Esophagus muscularis mucosa (tissue), 4 donors: Measurements from ENCODE around the gene SLC28A1.

ENCODE experiments used
- CTCF ChIP-seq, 3 experiments: fragments of 200-600 bp in 2 of 3; fragments of 450-650 bp in 1 of 3; sonication (generic) in 2 of 3; IDR thresholded peaks; one replicate each; pipeline ENCODE4 v1.5.1; 2017 to 2019; ENCODE audit warnings: antibody characterized with exemption in 3 of 3, mild to moderate bottlenecking in 2 of 3, moderate library complexity in 1 of 3
- EP300 ChIP-seq: sonication (generic); formaldehyde crosslinking; IDR thresholded peaks from one replicate; pipeline ENCODE4 v1.6.1; 2017; ENCODE audit warnings: antibody characterized with exemption
- POLR2A ChIP-seq: fragments of 450-650 bp; IDR thresholded peaks from one replicate; pipeline ENCODE4 v1.6.1; 2017; ENCODE audit warnings: antibody characterized with exemption, moderate library complexity, mild to moderate bottlenecking, low read depth
- POLR2AphosphoS5 ChIP-seq, 2 donors: sonication (generic); formaldehyde crosslinking; IDR thresholded peaks; one replicate each; pipeline ENCODE4 v1.6.1; 2017; ENCODE audit warnings: antibody characterized with exemption in 2 of 2

- TF ChIP-seq EP300 (no peak), CTCF (IDR thresholded peaks at IDR 0.05) (no peak), POLR2A (no peak), POLR2AphosphoS5 (IDR thresholded peaks at IDR 0.05) (no peak)
These were observed 38.1 kb downstream of the SLC28A1 start for GRCh38 chr15:84922530-84922929.
